HG03039 (cell line): ENCODE results near the gene TAS2R8.
"Not testable (repeated sequence)": the region's sequence is repeated elsewhere in the genome, so short reads cannot be mapped to it uniquely, and the experiment has no call there.

Experiments
- ATAC-seq: cut with Tn5 transposase; IDR thresholded peaks from one replicate; pipeline ENCODE4 v1.9.1; 2021; ENCODE audit warnings: mild to moderate bottlenecking, moderate library complexity; ENCODE audit not compliant: unreplicated experiment

TAS2R8 gene, protein sequence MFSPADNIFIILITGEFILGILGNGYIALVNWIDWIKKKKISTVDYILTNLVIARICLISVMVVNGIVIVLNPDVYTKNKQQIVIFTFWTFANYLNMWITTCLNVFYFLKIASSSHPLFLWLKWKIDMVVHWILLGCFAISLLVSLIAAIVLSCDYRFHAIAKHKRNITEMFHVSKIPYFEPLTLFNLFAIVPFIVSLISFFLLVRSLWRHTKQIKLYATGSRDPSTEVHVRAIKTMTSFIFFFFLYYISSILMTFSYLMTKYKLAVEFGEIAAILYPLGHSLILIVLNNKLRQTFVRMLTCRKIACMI

GRCh38 chr12:10807186-10807585 is at the start of gene TAS2R8:
Gene TAS2R8 (minus strand): TSS chr12:10807286. CDS start chr12:10806980, 306 bp downstream.
- ATAC-seq = no peak

DNA sequence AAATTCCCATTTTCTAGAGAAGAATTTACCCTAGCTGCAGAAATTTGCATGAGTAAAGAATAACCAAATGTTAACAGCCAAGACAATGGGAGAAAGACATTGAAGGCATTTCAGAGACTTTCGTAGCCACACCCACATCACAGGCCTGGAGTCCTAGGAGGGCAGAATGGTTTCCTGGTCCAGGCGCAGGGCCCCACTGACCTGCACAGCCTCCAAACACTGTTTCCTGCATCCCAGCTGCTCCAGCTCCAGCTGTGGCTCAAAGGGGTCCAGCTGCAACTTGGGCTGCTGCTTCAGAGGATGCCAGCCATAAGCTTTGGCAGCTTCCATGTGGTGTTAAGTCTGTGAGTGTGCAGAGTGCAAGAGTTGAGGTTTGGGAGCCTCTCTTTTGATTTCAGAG is 48.7 kb upstream of the TAS2R8 start:
- no peak for ATAC-seq

DNA sequence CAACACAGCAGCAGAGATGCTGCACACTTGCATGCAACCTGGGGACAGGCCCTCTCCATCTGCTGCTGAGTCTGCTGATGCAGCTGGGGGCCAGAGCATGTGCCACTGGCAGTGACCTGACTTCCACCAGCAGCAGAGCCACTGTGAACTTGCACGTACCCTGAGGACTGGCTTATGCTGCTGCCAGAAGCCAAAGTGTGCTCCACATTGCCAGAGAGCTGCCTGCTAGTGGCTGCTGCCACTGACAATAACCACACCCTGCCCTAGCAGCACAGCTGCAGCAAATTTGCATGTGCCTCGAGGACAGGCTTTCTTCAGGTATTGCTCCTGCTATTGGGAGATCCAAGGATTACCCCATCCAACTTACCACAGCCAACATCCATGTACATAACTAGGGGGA is 46.7 kb upstream of the TAS2R8 start:
- ATAC-seq = no peak

DNA sequence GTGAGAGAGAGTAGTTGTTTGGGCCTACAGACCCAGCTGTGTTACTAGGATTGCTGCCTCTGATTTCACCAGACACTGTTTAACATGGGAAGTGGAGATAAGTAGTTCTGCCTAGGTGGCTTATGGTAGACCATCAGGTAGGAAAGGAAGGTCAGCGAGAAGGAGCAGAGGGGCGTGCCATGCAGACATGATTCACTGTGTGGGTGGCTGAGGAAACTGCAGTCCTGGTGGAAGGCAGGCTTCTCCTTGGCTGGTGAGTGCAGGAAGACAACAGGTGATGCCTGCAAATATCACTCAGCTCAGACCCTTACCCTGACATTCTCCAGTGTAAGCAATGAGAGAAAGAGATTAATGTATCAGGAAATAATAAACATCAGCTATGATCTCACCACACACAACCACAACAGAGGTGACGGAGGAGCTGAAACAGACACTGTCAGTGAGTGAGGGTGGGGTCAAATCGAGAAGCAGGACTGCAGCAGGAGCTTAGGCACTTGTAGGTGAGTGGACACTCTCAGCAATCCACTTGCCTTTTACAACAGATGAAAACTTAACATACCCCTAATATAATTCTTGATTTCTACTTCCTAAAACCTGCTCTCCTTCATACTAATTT is 44.3 kb upstream of the TAS2R8 start:
- ATAC-seq = no peak

GRCh38 chr12:10849425-10849878 is 42.4 kb upstream of the TAS2R8 start, which contains the start of gene PRR4:
Gene PRR4 (minus strand): TSS chr12:10849475. CDS start chr12:10849437, 38 bp downstream.
- ATAC-seq = no peak

GRCh38 chr12:10847744-10848143 is 40.7 kb upstream of the TAS2R8 start:
- ATAC-seq = no peak

DNA sequence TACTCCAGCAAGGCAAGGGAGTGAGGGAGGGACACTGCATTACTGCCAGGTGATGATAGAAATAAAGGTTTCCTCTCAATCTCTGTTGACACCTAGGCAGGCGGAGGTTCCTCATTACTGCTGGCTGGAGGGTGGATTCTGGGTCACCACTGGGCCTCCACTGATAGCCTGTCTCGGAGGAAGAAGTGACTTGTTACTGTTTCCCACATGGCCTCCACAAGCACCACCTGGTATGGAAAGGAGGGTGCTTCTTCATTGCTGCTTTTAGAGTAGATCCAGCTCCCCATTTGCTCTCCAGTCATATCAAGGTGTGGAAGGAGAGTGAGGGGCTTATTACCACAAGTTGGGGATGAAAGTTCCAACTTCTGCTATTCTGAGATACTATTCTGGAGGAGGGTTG is 35.8 kb upstream of the TAS2R8 start:
- no peak for ATAC-seq

DNA sequence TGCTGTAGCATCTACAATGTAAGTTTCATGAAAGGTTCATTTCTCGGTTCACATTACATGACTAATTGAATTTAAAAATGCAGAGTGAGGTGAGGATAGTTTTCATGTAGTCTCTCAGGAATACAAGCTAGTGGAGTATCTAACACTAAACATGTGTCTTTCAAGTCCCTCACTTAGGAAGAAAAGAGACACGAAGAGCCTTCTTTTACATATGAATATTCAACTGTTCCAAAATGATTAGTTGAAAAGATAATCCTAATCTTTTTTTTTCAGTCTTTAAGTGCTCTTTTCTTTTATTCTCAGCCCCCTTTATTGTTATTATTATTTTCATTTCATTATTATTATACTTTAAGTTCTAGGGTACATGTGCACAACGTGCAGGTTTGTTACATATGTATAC is 31.4 kb upstream of the TAS2R8 start:
- ATAC-seq = no peak

DNA sequence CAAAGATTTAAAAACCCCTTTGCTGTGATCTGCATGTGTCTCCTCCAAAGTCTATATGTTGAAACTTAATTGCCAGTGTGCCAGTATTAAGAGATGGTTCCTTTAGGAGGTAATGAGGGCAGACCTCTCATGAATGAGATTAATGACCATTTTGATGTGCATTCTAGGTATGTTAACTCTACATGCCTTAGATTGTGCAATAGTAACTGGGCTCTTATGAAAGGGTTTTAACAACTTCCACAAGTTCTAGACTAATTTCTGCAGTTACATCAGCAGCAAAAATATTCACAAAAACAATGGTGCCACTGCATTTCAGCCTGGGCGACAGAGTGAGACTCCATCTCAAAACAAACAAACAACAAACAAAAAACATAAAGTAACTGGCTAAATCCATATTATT is 22.9 kb upstream of the TAS2R8 start:
- ATAC-seq = no peak

DNA sequence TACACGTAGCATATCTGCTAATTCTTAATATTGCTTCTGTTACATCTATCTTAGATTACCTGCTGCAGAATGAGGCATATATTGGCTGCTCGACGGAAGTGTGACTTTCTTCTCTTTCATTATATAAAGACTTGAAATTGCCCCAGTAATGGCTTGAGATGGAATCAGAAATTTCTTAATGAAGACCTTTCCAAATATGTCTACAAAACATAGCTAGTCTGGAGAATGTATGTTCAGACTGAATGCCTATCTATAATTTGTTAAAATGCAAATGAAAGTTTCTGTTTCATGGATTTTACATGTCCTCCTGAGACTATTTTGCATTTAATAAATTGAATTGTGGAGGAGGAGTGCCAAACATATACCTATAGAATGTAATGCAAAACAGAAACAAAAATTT is 19.2 kb upstream of the TAS2R8 start, which contains the start of gene TAS2R10:
TAS2R10 (minus strand) TSS at position 101 of the 400 bp plus-strand sequence; CDS start at position 12, 89 bp downstream.
- ATAC-seq = no peak

- ATAC-seq = no peak
These were observed 17.9 kb upstream of the TAS2R8 start for GRCh38 chr12:10824957-10825356.

- no peak for ATAC-seq
These were observed 4.9 kb upstream of the TAS2R8 start for GRCh38 chr12:10811883-10812536.

DNA sequence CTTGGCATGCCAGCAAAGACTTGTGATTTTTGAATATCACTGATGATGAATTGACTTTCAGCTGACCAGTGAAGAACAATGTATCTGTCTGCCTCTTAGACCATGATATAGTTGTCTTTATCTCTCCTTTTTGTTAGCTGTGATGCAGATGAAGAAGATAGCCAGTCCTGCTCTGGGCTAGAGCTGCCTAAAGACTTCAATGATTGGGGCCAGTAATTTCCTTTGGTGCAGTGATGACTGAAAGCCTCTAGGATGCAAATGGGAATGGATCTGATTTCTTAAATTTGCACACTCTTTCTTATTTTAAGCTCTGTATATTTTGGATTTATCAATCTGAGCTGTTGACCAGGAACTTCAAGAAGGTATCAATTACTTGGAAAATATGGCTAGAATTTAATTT is 3.0 kb upstream of the TAS2R8 start, which contains the start of gene TAS2R9:
TAS2R9 (minus strand) TSS at position 101 of the 400 bp plus-strand sequence; CDS start at position 8, 93 bp downstream.
- ATAC-seq = no peak

DNA sequence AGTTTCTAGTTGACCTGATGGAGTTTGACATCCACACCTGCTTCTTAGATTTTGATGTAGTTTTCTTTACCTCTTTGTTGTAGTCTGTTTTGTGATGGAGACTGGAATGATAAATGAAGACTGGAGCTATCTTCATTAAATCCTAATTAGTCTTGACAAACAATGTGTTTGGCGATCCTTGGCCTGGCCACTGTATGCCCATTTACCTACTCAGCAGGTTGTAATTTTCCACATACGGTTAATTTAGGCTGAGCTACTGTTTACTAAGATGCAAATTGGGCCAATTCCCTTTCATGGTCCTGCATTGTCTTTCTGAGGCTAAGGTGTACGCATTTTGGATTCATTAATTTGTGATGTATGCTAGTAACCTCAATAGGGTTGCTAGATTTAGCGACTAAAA is 4.5 kb downstream of the TAS2R8 start, which contains the start of gene TAS2R7:
TAS2R7 (minus strand) TSS at position 41 of the 400 bp plus-strand sequence. CDS start 57 bp downstream, outside the sequence.
- ATAC-seq = no peak

- no peak for ATAC-seq
These were observed 5.3 kb downstream of the TAS2R8 start for GRCh38 chr12:10801741-10802140.

GRCh38 chr12:10794222-10794621 is 12.9 kb downstream of the TAS2R8 start:
- no peak for ATAC-seq

DNA sequence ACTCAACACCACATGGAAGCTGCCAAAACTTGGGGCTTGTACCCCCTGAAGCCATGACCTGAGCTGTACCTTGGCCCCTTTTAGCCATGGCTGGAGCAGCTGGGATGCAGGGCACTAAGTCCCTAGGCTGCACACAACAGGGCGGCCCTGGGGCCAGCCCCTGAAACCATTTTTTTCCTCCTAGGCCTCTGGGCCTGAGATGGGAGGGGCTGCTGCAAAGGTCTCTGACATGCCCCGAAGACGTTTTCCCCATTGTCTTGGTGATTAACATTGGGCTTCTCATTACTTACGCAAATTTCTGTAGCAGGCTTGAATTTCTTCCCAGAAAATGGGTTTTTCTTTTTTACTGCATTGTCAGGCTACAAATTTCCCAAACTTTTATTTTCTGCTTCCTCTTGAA is 15.3 kb downstream of the TAS2R8 start:
- ATAC-seq = not testable (repeated sequence)

DNA sequence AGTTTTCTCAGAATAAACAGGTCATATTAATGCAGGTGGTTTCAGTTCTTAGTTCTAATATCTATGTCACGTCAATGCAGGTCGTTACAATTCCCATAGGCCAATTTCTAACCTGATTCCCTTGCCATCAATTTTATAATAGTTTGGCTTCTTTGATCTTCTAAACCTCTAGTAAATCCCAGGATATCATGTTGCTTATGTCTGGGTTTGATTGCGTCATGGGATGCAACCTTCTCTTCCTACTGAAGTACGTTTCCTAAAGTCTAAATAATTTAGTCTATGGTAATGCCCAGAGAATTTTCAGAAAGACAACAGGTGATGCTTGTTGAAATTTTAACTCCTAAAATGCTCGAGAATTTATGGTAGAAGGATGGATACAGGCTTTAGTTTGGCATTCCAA is 23.8 kb downstream of the TAS2R8 start:
- no peak for ATAC-seq

DNA sequence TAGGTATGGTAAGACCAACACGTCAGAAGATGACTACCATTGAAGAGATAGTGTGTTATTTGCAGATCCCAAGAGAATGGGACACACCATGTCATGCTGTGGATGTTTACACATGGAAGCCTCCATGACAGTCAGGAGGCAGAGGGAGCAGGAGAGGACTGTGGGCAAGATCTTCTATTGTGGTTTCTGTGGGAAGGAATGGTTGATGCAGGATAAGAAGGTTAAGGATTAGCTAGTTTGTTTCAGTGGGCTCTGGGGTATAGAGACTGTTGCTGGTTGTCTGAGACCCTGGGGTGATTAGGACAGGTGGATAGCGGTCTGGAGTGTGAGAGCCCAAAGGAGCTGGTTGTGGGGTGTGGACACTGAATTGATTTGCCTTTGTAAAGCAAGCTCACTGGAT is 28.0 kb downstream of the TAS2R8 start:
- no peak for ATAC-seq

DNA sequence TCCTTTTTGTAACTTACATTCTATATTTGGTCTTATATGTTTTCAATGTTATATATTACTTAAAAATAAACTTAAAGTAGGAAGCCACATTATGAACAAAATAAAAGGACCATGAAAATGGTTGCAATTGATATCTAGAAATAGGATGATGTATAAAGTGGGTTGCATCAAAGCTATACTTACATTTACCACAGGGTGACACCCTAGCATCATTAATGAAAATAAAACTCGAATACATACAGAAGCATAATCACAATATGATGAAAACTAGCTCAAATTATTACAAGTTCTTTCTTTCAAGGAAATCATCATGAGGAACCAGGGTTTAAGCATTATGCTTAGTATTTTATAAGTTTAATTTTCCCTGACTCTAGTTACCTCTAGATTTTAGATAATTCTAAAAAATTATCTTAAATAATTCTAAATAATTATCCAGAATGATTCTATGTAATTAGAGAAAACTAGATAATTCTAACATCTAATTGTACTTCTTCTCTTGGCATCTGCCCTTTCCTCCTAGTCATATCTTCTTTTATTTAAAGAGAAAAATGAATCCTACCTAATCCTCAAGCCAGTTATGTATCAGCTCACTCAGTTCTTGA is 35.9 kb downstream of the TAS2R8 start:
- ATAC-seq = no peak

- no peak for ATAC-seq
These were observed 47.4 kb downstream of the TAS2R8 start for GRCh38 chr12:10759657-10760056.
